Right lobe of liver (tissue), 6 donors: ENCODE results near the gene CA9. TPM values are rescaled to one million over a fixed set of nuclear protein-coding genes. Genes with fewer than 3 reads are reported as not detected.
A peak's percentile ranks its signal among the peaks of the same experiment; 100 is the strongest.

Experiments
- ATAC-seq, 4 donors: fragments of 200-7000 bp; cut with Tn5 transposase; one replicate each; pipeline ENCODE4 v1.9.1; 2020; ENCODE audit warnings: mild to moderate bottlenecking in 4 of 4, moderate library complexity in 4 of 4
- DNase-seq, 3 donors: peaks; one replicate each; pipeline ENCODE4 v3.0.0-alpha.2; 2020
- H3K27ac ChIP-seq, 3 donors: fragments of 200-600 bp; one replicate each; pipeline ENCODE4 v1.8.0; 2022
- H3K27me3 ChIP-seq, 2 donors: fragments of 200-600 bp; one replicate each; pipeline ENCODE4 v1.8.0; 2022
- H3K36me3 ChIP-seq, 4 donors: fragments of 200-600 bp; sonication (generic) in 1 of 4; one replicate each; pipeline versions ENCODE4 v1.5.1 to v1.8.0; 2017 to 2022; ENCODE audit warnings: control low read depth in 1 of 4
- H3K4me1 ChIP-seq, 4 donors: fragments of 200-600 bp; sonication (generic) in 1 of 4; one replicate each; pipeline versions ENCODE4 v1.5.1 to v1.8.0; 2017 to 2022; ENCODE audit warnings: control low read depth in 1 of 4
- H3K4me3 ChIP-seq, 3 donors: fragments of 200-600 bp; one replicate each; pipeline ENCODE4 v1.8.0; 2022
- H3K9me3 ChIP-seq, 4 donors: fragments of 200-600 bp; sonication (generic) in 1 of 4; one replicate each; pipeline versions ENCODE4 v1.5.1 to v1.8.0; 2017 to 2022; ENCODE audit warnings: control low read depth in 1 of 4
- POLR2A ChIP-seq: fragments of 450-650 bp; IDR thresholded peaks from one replicate; pipeline ENCODE4 v1.6.1; 2017; ENCODE audit warnings: antibody characterized with exemption, mild to moderate bottlenecking
- WGBS: methylation state at CpG from one replicate; pipeline ENCODE4 v1.1.6; 2018; ENCODE audit warnings: low coverage, low lambda C conversion rate; ENCODE audit not compliant: insufficient coverage; ENCODE audit errors: missing lambda C conversion rate; 5-methylcytosine and 5-hydroxymethylcytosine counted together
- intact Hi-C, 2 donors: fragments of 100-400 bp; cut with DNase I; formaldehyde crosslinking; loops; one replicate each; pipeline versions ENCODE4 v1.11.2 to v1.14.1; 2022
- total RNA-seq, 6 experiments: library from RNA; depleted of rRNA in 2 of 6; stranded (reverse); fragments of >200 nt in 2 of 6; fragmentation: NEBNext Ultra II Directional in 3 of 6; extraction: Animal tissue kit (Norgen Biotek cat#: 25700) in 3 of 6; gene quantifications; one replicate each; pipeline versions ENCODE4 v1.1.0 to v1.2.4, GENCODE V29; 2016 to 2023
- TF ChIP-seq, protein P1 (sequence below), 4 donors: fragments of 200-600 bp in 3 of 4; fragments of 450-650 bp in 1 of 4; IDR thresholded peaks; one replicate each; pipeline versions ENCODE4 v1.5.1 to v1.8.0; 2016 to 2022; ENCODE audit warnings: antibody characterized with exemption in 4 of 4, mild to moderate bottlenecking in 2 of 4
- donor health status: DM: no; HTN: yes; CAD: no.
- donor health status: DM: no; HTN: no; CAD: no.
- donor health status: DM: no; HTN: no; CAD: no.
- donor health status: DM: no; HTN: yes; CAD: no.
- donor health status: DM: no; HTN: yes; CAD: no.

The CA9 gene
- total RNA-seq, 6 experiments from 2014 or later: 0.64 to 1.6 (median 0.93) TPM; not detected in 1

DNA sequence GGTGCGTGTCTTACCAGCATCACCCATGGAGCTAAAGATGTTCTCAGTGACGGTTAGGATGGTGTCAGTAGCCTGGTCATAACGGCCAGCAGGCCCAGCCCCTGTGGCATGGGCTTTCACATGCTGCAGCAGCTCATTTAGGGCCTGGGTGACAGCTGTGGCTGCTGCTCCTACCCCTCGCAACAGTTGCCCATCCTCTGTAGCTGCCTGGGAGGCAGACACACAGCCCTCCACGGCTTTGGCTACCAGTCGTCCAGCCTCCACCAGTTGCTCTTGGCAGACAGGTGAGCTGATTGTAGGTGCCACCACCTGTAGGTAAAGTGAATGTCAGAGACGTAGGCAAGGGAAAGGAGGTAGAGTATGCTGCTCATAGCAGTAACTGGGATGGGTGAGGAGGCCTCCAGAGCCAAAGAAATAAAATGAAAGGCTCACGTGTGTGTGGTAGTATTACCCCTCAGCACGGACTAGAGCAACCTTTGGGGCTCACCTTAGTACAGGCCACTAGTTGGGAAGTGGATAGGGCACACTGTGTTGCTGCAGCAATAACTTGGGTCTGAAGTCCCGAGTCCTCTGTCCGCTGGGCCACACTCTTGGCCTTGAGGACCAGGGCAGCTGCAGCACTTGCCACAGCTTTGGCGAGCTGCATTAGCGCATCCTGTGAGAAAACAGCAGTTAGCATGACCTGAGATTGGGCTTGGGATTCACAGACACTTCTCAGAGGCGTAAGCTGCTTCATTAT lies 43.6 kb downstream of the CA9 start:
- intact Hi-C loops: no loop called here
- no peaks in the 10 kb centered on the region for H3K4me1 ChIP-seq
- DNase-seq (no peak), ATAC-seq (no peak)
- TF ChIP-seq, protein P1, sequence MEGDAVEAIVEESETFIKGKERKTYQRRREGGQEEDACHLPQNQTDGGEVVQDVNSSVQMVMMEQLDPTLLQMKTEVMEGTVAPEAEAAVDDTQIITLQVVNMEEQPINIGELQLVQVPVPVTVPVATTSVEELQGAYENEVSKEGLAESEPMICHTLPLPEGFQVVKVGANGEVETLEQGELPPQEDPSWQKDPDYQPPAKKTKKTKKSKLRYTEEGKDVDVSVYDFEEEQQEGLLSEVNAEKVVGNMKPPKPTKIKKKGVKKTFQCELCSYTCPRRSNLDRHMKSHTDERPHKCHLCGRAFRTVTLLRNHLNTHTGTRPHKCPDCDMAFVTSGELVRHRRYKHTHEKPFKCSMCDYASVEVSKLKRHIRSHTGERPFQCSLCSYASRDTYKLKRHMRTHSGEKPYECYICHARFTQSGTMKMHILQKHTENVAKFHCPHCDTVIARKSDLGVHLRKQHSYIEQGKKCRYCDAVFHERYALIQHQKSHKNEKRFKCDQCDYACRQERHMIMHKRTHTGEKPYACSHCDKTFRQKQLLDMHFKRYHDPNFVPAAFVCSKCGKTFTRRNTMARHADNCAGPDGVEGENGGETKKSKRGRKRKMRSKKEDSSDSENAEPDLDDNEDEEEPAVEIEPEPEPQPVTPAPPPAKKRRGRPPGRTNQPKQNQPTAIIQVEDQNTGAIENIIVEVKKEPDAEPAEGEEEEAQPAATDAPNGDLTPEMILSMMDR (IDR thresholded peaks at IDR 0.05): no peak
- TF ChIP-seq POLR2A: no peak
- peaks cover 62 to 100% (median 85%) of the 10 kb centered on the region in 4 donors for H3K36me3 ChIP-seq
- H3K4me3 ChIP-seq: no peak overlapping the region
- H3K9me3 ChIP-seq: no peaks in the 10 kb centered on the region
- no peak overlapping the region for H3K27ac ChIP-seq
- no peaks in the 10 kb centered on the region for H3K27me3 ChIP-seq
- 70% methylated on average over 4 of the region's 14 CpGs for WGBS

DNA sequence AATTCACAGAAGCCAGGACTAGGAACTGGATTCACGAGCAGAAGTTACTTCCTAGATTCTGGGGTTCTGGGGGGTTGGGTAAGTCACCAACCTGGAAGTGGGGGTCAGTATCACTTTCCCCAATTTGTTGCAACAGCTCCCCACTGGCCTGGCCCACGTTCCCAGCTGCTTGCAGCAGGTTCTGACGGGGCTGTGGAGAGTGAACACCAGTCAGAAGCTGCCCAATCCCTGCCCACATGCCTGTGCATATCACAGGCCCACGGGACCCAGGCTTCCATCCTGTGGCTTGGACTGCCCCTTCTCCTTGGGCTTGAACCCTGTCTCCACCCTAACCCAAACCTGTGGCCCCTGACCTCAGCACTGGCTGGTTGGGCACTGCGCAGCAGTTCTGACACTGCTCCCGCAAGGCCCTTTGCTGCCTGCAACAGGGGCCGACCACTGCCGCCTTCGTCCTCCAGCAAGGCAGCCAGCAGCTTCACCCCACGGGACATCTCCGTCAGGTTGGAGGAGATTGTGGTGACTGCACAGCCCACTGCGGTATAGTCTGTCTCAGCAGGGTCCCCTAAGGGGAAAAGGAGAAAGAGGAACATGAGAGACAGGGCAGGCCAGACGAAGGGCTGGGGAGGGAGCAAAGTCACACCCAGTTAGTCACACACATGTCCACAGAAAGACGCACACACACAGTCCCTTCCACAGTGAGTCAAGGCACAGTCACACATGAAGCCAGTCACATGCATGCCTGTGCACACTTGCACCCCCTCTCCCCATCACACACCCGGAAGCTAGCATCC lies 45.2 kb downstream of the CA9 start:
- Histone ChIP-seq H3K27ac (no peak overlapping the region), H3K4me1 (no peaks in the 10 kb centered on the region), H3K36me3 (peaks cover 49 to 100% (median 84%) of the 10 kb centered on the region in 4 donors), H3K27me3 (no peaks in the 10 kb centered on the region), H3K9me3 (no peaks in the 10 kb centered on the region), H3K4me3 (no peak overlapping the region)
- WGBS: 57% methylated on average over 2 of the region's 15 CpGs
- DNase-seq (no peak), ATAC-seq (peak in 1 of 4 donors; percentile 6)
- TF ChIP-seq, protein P1 (IDR thresholded peaks at IDR 0.05): no peak
- intact Hi-C loops: no loop called here

DNA sequence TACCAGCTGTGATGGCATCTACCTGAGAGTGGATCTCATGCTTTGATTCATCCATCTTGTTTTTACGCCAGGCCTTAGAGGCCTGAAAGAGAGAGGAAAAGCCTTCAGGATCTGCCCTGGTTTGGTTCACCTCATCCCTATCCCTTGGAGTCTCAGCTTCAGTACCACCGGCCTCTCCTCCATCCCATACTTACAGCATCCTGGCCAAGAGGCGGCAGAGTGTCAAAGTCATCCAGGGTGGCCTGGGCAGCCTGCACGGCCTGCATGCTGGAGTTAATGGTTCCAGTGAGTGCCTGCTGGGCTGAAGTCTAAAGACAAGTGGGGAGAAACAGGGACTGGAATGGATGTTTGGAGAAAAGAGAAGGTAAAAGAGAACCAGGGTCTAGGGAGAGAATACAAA lies 45.8 kb downstream of the CA9 start:
- Histone ChIP-seq H3K27me3 (no peaks in the 10 kb centered on the region), H3K4me3 (no peak overlapping the region), H3K27ac (no peak overlapping the region), H3K36me3 (peaks cover 42 to 100% (median 85%) of the 10 kb centered on the region in 4 donors), H3K4me1 (no peaks in the 10 kb centered on the region), H3K9me3 (no peaks in the 10 kb centered on the region)
- no peak for ATAC-seq
- WGBS: 88% methylated on average over 3 of the region's 4 CpGs
- no peak for DNase-seq
- intact Hi-C loops: no loop called here
- TF ChIP-seq POLR2A: no peak
- TF ChIP-seq, protein P1 (IDR thresholded peaks at IDR 0.05): no peak

DNA sequence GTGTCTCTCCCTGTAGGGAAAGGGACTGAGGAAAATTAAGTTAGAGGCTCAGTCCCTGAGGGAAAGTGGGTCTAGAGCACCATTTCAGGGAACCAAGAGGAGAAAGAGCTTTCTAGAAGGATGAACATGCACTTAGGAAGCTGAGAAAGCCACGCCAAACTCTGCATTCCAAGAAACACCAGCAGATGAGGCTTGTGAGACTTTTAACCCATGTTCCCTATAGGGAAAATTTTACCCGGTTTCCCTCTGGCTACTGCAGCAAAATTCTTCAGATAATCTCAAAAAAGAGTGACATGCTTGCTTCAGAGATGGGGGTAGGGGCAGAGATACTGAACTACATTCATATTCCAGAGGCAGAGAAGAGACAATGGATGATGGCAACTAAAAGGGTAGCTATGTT lies 49.7 kb downstream of the CA9 start:
- WGBS: 92% methylated on average over 2 of the region's 2 CpGs
- Histone ChIP-seq H3K27me3 (no peaks in the 10 kb centered on the region), H3K4me3 (no peak overlapping the region), H3K9me3 (no peaks in the 10 kb centered on the region), H3K27ac (no peak overlapping the region), H3K4me1 (peaks cover 0 to 22% (median 7%) of the 10 kb centered on the region in 4 donors), H3K36me3 (peaks cover 25 to 78% (median 66%) of the 10 kb centered on the region in 4 donors)
- TF ChIP-seq, protein P1 (IDR thresholded peaks at IDR 0.05): no peak
- DNase-seq: no peak
- ATAC-seq: no peak
- intact Hi-C loops: loop anchor here in 1 of 2 donors (10.0 kb wide), 1 partner anchor 59 kb away; the partner anchor contains the start of gene ARHGEF39
